Neutrophil (primary cell): ENCODE data around the gene CTAGE9.
"Not testable (repeated sequence)": the region's sequence is repeated elsewhere in the genome, so short reads cannot be mapped to it uniquely, and the experiment has no call there.

Source experiments
- H3K27ac ChIP-seq: fragments of 200-600 bp; sonication (generic); 2 replicates; pipeline ENCODE4 v1.5.1; 2016; ENCODE audit warnings: mild to moderate bottlenecking, moderate library complexity
- H3K27me3 ChIP-seq: fragments of 200-600 bp; sonication (generic); 2 replicates; pipeline ENCODE4 v1.6.0; 2016; ENCODE audit warnings: mild to moderate bottlenecking
- H3K36me3 ChIP-seq: fragments of 200-600 bp; sonication (generic); 2 replicates; pipeline ENCODE4 v1.5.1; 2017
- H3K4me1 ChIP-seq, 2 experiments: fragments of 200-600 bp in 1 of 2; sonication (generic) in 1 of 2; 1 replicate in 1 of 2; 2 replicates in 1 of 2; pipeline versions ENCODE4 v1.5.1 to v1.6.1; 2013 to 2016; ENCODE audit warnings: low read depth in 1 of 2, low read length in 1 of 2, mild to moderate bottlenecking in 1 of 2, moderate library complexity in 1 of 2; ENCODE audit not compliant: control insufficient read depth in 1 of 2, insufficient read depth in 1 of 2
- H3K4me3 ChIP-seq, 2 experiments: fragments of 200-600 bp in 1 of 2; sonication (generic) in 1 of 2; 1 replicate in 1 of 2; 2 replicates in 1 of 2; pipeline ENCODE4 v1.5.1; 2013 to 2016; ENCODE audit warnings: low read depth in 1 of 2, low read length in 1 of 2, mild to moderate bottlenecking in 1 of 2, moderate library complexity in 1 of 2
- H3K9me3 ChIP-seq: fragments of 200-600 bp; sonication (generic); 2 replicates; pipeline ENCODE4 v1.5.1; 2016
- TF ChIP-seq, protein P1 (sequence below): fragments of 200-600 bp; sonication (generic); IDR thresholded peaks from 2 replicates; pipeline ENCODE4 v1.5.1; 2016; ENCODE audit warnings: antibody characterized with exemption

Gene CTAGE9

DNA sequence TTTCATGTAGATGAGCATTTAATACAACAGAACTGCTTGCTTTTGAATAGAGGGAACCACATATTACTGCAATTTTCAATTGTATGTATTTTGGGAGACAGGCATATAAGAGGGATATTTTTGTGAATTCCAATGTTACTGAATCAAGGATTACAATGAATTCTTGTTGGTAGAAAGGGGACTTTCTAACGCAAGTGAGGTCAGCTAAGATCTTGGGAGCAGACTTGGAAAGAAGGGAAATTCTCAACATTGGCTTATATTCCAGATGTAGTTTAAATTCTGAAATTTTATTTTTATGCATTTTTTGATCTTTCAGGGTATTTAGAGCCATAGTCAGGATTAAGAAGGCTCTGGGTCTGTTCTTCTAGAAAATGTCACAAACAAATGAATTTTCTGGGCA, 43.3 kb upstream of the CTAGE9 start:
- H3K36me3 ChIP-seq: no peaks in the 10 kb centered on the region
- no peak overlapping the region for H3K27ac ChIP-seq
- TF ChIP-seq, protein P1, sequence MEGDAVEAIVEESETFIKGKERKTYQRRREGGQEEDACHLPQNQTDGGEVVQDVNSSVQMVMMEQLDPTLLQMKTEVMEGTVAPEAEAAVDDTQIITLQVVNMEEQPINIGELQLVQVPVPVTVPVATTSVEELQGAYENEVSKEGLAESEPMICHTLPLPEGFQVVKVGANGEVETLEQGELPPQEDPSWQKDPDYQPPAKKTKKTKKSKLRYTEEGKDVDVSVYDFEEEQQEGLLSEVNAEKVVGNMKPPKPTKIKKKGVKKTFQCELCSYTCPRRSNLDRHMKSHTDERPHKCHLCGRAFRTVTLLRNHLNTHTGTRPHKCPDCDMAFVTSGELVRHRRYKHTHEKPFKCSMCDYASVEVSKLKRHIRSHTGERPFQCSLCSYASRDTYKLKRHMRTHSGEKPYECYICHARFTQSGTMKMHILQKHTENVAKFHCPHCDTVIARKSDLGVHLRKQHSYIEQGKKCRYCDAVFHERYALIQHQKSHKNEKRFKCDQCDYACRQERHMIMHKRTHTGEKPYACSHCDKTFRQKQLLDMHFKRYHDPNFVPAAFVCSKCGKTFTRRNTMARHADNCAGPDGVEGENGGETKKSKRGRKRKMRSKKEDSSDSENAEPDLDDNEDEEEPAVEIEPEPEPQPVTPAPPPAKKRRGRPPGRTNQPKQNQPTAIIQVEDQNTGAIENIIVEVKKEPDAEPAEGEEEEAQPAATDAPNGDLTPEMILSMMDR: no peak
- no peaks in the 10 kb centered on the region for H3K27me3 ChIP-seq
- H3K4me1 ChIP-seq: no peaks in the 10 kb centered on the region
- no peak overlapping the region for H3K4me3 ChIP-seq
- H3K9me3 ChIP-seq: no peaks in the 10 kb centered on the region

DNA sequence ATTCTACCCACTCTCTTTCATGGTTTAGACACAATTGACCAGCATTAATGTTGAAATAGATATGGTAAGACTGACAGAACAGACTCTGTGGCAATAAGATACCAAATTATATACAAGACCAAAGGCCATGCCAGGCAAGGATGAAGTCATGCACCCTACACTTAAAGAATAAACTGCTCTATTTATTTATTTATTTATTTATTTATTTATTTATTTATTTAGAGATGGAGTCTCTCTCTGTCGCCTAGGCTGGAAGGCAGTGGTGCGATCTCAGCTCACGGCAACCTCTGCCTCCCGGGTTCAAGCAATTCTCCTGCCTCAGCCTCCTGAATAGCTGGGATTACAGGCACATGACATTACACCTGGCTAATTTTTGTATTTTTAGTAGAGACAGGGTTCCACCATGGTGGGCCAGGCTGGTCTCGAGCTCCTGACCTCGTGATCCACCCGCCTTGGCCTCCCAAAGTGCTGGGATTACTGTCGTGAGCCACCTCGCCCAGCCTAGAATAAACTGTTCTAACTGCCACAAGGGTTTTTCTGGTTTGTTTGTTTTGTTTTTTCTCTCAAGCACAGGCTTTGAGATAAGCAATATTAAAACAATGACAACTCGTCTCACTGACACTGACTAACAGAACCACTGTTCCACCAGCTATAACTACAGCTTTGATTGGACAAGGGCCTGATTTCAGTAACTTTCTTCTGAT, 40.3 kb upstream of the CTAGE9 start:
- not testable (repeated sequence) for H3K27ac ChIP-seq, H3K4me3 ChIP-seq, H3K9me3 ChIP-seq, H3K36me3 ChIP-seq, H3K4me1 ChIP-seq, H3K27me3 ChIP-seq

DNA sequence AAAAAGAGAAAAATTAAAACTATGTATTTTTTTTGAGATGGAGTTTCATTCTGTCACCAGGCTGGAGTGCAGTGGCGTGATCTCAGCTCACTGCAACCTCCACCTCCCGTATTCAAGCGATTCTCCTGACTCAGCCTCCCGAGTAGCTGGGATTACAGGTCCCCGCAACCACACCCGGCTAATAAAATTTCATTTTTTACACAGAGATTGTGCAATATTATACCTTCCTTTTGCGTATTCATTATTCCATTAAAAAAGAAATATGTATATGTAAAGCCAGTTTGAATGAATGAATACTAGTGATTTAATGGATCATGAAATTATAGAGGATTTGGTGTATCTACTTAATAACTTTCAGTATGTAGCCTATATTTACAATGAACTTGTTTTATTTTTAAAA, 38.2 kb upstream of the CTAGE9 start:
- Histone ChIP-seq H3K9me3 (no peaks in the 10 kb centered on the region), H3K4me3 (no peak overlapping the region), H3K27me3 (no peaks in the 10 kb centered on the region), H3K4me1 (no peaks in the 10 kb centered on the region), H3K27ac (no peak overlapping the region), H3K36me3 (no peaks in the 10 kb centered on the region)
- TF ChIP-seq, protein P1: no peak

DNA sequence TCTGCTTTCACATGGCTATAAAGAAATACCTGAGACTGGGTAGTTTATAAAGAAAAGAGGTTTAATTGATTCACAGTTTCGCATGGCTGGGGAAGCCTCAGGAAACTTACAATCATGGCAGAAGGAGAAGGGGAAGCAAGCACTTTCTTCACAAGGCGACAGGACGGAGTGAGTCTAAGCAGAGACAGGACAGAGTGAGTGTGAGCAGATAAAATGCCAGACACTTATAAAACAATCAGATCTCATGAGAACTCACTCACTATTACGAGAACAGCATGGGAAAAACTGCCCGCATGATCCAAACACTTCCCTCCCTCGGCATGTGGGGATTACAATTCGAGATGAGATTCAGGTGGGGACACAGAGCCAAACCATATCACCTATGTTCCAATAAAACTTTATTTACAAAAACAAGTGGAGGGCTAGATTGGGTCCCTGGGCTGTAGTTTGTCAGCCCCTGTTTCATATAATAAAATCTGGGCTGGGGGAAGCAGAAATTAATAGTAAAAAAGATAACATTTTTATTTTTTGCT, 37.1 kb upstream of the CTAGE9 start:
- TF ChIP-seq, protein P1: no peak
- Histone ChIP-seq H3K27ac (no peak overlapping the region), H3K27me3 (no peaks in the 10 kb centered on the region)

DNA sequence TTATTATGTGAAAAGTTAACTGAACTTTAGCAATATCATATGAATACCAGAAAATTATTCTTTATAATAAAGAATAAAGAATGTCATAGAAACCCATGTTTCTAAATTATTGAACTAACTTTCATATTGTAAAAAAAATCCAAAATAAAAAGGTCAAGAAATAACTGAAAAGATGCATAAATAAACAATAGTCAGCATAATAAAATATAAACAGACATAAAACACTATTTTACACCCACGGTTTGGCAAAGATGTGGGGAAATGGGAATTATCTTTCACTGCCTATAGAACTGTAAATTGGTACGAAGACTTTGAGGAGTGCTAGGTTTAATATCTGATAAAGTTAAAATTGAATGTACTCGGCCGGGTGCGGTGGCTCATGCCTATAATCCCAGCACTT, 34.7 kb upstream of the CTAGE9 start:
- Histone ChIP-seq H3K27ac (no peak overlapping the region), H3K36me3 (no peaks in the 10 kb centered on the region), H3K4me1 (no peaks in the 10 kb centered on the region), H3K9me3 (no peaks in the 10 kb centered on the region), H3K27me3 (no peaks in the 10 kb centered on the region), H3K4me3 (no peak overlapping the region)
- TF ChIP-seq, protein P1: no peak

More for the DNA sequence above, 37.1 kb upstream of the CTAGE9 start:
- no peaks in the 10 kb centered on the region for H3K36me3 ChIP-seq
- H3K9me3 ChIP-seq: no peaks in the 10 kb centered on the region
- H3K4me1 ChIP-seq: no peaks in the 10 kb centered on the region
- H3K4me3 ChIP-seq: no peak overlapping the region

DNA sequence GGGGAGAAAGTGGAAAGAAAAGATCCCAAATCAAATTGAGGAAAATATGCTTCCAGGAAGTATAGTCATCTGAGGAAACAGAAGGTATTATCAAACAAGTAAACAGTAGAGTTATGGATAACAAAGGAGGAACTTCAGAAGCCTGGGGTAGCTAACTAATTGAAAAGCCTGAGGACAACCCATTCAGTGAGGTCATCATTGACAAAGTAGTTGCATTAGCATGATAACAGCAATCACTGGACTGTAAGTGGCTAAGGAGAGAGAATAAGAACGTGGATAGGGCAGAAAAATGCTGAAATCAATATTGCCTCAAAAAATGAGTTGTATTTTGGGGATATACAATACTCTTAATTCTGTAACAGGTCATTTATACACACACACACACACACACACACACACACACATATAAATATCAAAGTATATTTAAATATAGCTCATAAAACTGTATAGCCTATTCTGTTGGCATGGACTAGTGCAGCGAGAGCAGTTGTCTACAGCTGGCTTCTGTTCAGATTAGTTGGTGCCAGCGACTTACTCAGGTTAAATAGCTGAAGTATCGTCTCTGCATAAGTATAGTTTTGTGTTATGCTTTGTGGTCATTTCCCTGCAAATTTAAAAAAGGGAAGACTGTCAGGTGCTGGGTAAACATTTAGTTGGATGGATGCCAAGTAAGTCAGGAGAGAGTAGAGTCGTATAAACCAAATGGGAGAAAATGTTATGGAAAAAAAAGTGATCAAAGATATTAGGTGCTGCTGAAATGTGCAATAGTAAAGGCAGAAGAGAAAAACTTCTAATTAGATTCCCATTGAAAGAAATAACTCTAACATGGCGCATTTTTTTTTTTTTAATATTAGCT, 33.8 kb upstream of the CTAGE9 start:
- H3K27ac ChIP-seq: no peak overlapping the region
- no peaks in the 10 kb centered on the region for H3K36me3 ChIP-seq
- H3K9me3 ChIP-seq: no peaks in the 10 kb centered on the region
- H3K4me3 ChIP-seq: no peak overlapping the region
- no peaks in the 10 kb centered on the region for H3K4me1 ChIP-seq
- TF ChIP-seq, protein P1: no peak
- no peaks in the 10 kb centered on the region for H3K27me3 ChIP-seq
